ENCODE results near the gene SEMA4C.

SEMA4C gene

DNA sequence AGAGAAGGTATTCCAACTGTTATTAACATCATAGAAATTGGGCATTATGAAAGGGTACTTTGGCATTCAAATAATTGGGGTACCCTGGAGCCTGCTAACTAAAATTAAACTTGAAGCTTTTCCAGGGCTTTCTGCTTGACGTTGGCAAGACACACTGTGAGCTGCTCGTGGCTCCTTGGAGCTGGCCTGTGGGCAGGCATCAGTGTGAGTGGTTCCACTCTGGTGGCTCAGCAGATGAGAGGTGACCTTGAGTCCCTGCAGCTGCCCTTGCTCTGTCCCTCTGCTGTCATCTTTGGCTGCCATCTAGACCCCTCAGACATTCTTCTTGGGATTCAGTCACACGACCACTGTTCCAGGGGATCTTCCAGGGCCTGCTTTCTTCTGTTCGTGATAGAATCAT, 47.1 kb downstream of the SEMA4C start:
- TF ChIP-seq, protein P1, sequence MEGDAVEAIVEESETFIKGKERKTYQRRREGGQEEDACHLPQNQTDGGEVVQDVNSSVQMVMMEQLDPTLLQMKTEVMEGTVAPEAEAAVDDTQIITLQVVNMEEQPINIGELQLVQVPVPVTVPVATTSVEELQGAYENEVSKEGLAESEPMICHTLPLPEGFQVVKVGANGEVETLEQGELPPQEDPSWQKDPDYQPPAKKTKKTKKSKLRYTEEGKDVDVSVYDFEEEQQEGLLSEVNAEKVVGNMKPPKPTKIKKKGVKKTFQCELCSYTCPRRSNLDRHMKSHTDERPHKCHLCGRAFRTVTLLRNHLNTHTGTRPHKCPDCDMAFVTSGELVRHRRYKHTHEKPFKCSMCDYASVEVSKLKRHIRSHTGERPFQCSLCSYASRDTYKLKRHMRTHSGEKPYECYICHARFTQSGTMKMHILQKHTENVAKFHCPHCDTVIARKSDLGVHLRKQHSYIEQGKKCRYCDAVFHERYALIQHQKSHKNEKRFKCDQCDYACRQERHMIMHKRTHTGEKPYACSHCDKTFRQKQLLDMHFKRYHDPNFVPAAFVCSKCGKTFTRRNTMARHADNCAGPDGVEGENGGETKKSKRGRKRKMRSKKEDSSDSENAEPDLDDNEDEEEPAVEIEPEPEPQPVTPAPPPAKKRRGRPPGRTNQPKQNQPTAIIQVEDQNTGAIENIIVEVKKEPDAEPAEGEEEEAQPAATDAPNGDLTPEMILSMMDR (IDR thresholded peaks at IDR 0.05; ENCODE audit: low read depth, low read length) = no peak
- no peak overlapping the region for H3K4me3 ChIP-seq (ENCODE audit: low read depth, low read length)
- DNase-seq (ENCODE audit: low read depth, low spot score) = no peak
- in situ Hi-C loops (cut with HindIII; ENCODE audit: low sequenced_read_pairs) = loop anchor here (25.0 kb wide), 2 partner anchors 135 to 260 kb away; no protein-coding TSS in a partner anchor

DNA sequence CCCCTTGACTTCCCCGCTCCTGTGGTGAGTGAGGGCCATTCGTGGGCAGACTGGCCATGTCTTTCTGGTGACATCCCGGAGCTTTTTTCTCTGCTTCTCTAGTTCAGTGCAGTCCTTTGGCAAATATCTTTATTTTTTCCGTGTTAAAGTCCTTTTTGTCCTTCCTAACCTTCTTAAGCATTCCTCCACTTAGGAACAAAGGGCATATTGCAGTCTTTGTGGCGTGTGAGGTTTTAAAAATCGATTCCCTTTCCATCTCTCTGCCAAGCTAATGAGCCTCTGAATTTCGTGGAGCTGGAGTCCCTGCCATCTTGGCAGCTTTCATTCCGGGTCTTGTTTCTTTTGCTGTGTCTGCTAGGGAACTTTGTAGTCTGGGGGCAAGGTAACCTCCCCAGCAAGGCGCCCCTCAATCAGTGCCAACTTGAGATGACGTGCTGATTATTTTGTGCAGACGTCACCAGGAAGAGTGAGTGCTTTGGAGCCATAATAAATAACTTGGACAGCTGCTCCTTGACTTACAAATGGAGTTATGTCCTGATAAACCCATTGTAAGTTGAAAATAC, 48.7 kb downstream of the SEMA4C start:
- no peak for DNase-seq (ENCODE audit: low read depth, low spot score)
- TF ChIP-seq, protein P1 (IDR thresholded peaks at IDR 0.05; ENCODE audit: low read depth, low read length) = no peak
- no peak overlapping the region for H3K4me3 ChIP-seq (ENCODE audit: low read depth, low read length)
- in situ Hi-C loops (cut with HindIII; ENCODE audit: low sequenced_read_pairs) = loop anchor here (25.0 kb wide), 2 partner anchors 134 to 259 kb away; no protein-coding TSS in a partner anchor

DNA sequence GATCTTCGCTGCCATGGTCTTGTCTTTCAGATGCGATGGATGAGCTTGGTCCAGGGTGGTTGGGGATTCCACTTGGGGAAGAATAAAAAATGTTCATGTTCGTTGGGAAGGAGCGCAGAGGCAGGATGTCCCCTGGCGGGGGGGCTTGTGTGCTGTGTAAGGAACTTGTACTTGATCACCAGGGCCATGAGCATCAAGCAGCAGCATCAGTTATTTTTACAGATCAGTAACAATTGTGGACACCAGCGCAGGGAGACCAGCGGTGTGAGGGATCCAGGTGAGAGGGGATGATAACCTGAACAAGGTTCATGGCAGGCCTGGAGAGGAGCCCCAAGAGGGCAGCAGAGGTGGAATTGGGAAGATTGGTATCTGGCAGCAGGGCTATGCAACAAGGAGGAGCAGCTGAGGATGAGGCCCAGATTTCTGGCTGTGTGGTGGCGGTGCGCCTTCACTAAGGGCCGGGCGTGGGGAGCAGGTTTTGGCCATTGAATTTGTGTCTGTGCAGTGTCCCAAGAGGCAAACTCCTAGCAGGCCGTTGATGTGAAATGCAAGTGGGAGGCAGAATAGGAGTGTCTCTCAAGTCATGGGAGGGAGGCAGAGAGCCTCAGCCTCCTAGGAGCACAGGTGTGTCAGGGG, 49.9 kb downstream of the SEMA4C start:
- in situ Hi-C loops (cut with HindIII; ENCODE audit: low sequenced_read_pairs) = loop anchor here (25.0 kb wide), 2 partner anchors 133 to 258 kb away; no protein-coding TSS in a partner anchor
- no peak for DNase-seq (ENCODE audit: low read depth, low spot score)
- TF ChIP-seq, protein P1 (IDR thresholded peaks at IDR 0.05; ENCODE audit: low read depth, low read length) = no peak
- H3K4me3 ChIP-seq (ENCODE audit: low read depth, low read length) = no peak overlapping the region

DNA sequence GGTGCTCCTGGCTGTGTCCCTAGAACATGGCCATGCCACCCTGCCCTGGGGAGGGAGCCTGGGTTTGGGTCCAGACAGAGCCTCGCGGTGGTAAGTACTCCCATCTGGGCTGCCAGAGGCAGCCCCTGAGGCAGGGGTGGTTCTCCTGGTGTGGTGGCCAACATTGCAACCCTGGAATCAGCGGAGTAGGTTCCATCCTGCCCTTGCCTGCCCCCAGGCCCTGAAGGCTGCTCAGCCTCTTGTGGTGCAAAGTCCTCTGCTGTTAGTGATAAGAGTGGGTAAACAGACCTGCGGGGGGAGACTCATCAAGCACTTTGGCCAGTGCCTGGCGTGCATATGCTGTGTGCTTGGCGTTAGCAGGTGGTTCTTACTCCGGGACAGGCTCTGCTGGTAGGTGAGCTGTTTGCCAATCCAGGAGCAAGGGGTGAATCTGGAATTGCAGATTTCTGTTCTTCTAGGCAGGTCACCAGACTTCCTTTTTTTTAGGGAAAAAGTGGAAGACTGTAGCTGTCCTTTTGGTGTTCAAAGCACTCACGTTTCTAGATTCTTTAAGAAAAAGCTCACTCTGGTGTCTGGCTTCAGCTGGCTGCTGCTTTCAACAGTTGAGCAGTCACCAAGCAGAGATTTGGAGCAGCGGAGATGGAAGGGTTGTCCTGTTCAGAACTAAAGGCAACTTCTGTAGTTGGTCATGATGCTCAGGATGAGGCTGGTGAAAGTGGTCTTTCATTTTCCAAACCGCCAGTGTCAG, 50.6 kb downstream of the SEMA4C start:
- H3K4me3 ChIP-seq (ENCODE audit: low read depth, low read length) = no peak overlapping the region
- in situ Hi-C loops (cut with HindIII; ENCODE audit: low sequenced_read_pairs) = loop anchor here (25.0 kb wide), 2 partner anchors 132 to 257 kb away; no protein-coding TSS in a partner anchor
- no peak for DNase-seq (ENCODE audit: low read depth, low spot score)
- TF ChIP-seq, protein P1 (IDR thresholded peaks at IDR 0.05; ENCODE audit: low read depth, low read length) = no peak

DNA sequence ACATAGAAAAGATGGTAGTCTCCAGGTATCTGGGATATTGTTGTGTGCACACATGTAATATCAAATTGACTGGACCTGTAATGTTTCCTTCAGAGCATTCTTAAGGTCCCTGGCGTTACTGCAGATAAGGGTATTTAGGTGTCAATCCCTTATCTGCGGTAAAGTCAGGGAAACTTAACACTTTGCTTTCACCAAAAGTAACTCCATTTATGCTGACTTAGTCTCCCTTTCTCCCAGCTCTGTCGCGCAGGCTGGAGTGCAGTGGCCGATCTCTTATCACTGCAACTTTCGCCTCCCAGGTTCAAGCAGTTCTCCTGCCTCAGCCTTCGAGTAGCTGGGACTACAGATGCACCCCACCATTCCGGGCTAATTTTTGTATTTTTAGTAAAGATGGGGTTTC, 52.0 kb downstream of the SEMA4C start:
- in situ Hi-C loops (cut with HindIII; ENCODE audit: low sequenced_read_pairs) = loop anchor here (25.0 kb wide), 2 partner anchors 131 to 256 kb away; no protein-coding TSS in a partner anchor
- H3K4me3 ChIP-seq (ENCODE audit: low read depth, low read length) = no peak overlapping the region
- TF ChIP-seq, protein P1 (IDR thresholded peaks at IDR 0.05; ENCODE audit: low read depth, low read length) = no peak
- no peak for DNase-seq (ENCODE audit: low read depth, low spot score)

DNA sequence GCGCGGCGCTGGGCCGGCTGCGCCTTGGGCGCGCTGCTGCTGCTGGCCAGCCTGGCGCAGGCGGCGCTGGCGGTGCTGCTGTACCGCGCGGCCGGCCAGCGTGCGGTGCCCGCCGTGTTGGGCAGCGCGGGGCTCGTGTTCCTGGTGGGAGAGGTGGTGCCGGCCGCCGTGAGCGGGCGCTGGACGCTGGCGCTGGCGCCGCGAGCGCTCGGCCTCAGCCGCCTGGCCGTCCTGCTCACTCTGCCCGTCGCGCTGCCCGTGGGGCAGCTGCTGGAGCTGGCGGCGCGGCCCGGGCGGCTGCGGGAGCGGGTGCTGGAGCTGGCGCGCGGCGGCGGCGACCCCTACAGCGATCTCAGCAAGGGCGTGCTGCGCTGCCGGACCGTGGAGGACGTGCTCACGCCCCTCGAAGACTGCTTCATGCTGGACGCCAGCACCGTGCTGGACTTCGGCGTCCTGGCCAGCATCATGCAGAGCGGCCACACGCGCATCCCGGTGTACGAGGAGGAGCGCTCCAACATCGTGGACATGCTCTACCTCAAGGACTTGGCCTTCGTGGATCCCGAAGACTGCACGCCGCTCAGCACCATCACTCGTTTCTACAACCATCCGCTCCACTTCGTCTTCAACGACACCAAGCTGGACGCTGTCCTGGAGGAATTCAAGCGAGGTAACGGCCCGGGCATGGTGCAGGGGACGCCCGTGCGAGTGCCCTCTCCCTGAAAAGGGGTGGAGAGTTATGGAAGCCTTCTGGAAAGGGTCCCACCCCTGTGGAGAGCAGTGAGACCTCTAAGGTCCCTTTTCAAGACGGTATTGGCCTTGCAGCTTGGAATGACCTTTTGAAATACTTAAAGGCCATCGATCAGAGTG, 52.8 kb downstream of the SEMA4C start:
- TF ChIP-seq, protein P1 (IDR thresholded peaks at IDR 0.05; ENCODE audit: low read depth, low read length) = no peak
- in situ Hi-C loops (cut with HindIII; ENCODE audit: low sequenced_read_pairs) = loop anchor here (25.0 kb wide), 2 partner anchors 130 to 255 kb away; no protein-coding TSS in a partner anchor
- DNase-seq (ENCODE audit: low read depth, low spot score) = peak; percentile 24
- H3K4me3 ChIP-seq (ENCODE audit: low read depth, low read length) = peak overlapping the region; percentile 45
